Neural progenitor cell (in vitro differentiated cells): Measurements from ENCODE around the gene KNDC1. TPM values are rescaled to one million over a fixed set of nuclear protein-coding genes. Genes with fewer than 3 reads are reported as not detected.

ENCODE experiments used
- DNase-seq: peaks from one replicate; pipeline ENCODE4 v3.0.0-alpha.2; 2016; ENCODE audit warnings: low spot score
- H2AFZ ChIP-seq: fragments of 200-600 bp; sonication (generic); replicated peaks from 2 replicates; pipeline ENCODE4 v1.6.1; 2016; ENCODE audit warnings: antibody characterized with exemption
- H3F3A ChIP-seq: fragments of 200-600 bp; sonication (generic); 2 replicates; pipeline ENCODE4 v1.6.1; 2016; ENCODE audit warnings: antibody characterized with exemption, low read depth
- H3K27ac ChIP-seq: fragments of 200-600 bp; sonication (generic); 2 replicates; pipeline ENCODE4 v1.5.1; 2016; ENCODE audit warnings: mild to moderate bottlenecking
- H3K27me3 ChIP-seq: fragments of 200-600 bp; sonication (generic); 2 replicates; pipeline ENCODE4 v1.6.1; 2016; ENCODE audit warnings: mild to moderate bottlenecking, moderate library complexity
- H3K36me3 ChIP-seq: fragments of 200-600 bp; sonication (generic); 2 replicates; pipeline ENCODE4 v1.5.1; 2016
- H3K4me1 ChIP-seq: fragments of 200-600 bp; sonication (generic); 2 replicates; pipeline ENCODE4 v1.6.1; 2016; ENCODE audit warnings: mixed run types
- H3K4me2 ChIP-seq: fragments of 200-600 bp; sonication (generic); 2 replicates; pipeline ENCODE4 v1.6.1; 2016
- H3K4me3 ChIP-seq: fragments of 200-600 bp; sonication (generic); 2 replicates; pipeline ENCODE4 v1.5.1; 2016
- H3K79me2 ChIP-seq: fragments of 200-600 bp; sonication (generic); 2 replicates; pipeline ENCODE4 v1.6.1; 2016; ENCODE audit warnings: low read depth
- H3K9ac ChIP-seq: fragments of 200-600 bp; sonication (generic); 2 replicates; pipeline ENCODE4 v1.6.1; 2016
- H3K9me3 ChIP-seq: fragments of 200-600 bp; sonication (generic); 2 replicates; pipeline ENCODE4 v1.5.1; 2016; ENCODE audit warnings: low read depth
- H4K20me1 ChIP-seq: fragments of 200-600 bp; sonication (generic); 2 replicates; pipeline ENCODE4 v1.6.1; 2016; ENCODE audit warnings: low read depth
- H3K27ac Mint-ChIP-seq: 3 replicates; pipeline ENCODE4 v1.8.0; 2021; ENCODE audit warnings: mixed read lengths
- H3K27me3 Mint-ChIP-seq: 2 replicates; pipeline ENCODE4 v1.8.0; 2022; ENCODE audit warnings: low read depth, mild to moderate bottlenecking, inconsistent platforms, moderate library complexity, mixed read lengths; ENCODE audit not compliant: insufficient read depth
- H3K36me3 Mint-ChIP-seq: 3 replicates; pipeline ENCODE4 v1.8.0; 2021; ENCODE audit warnings: mixed read lengths
- H3K4me1 Mint-ChIP-seq: 3 replicates; pipeline ENCODE4 v1.8.0; 2021; ENCODE audit warnings: mixed read lengths
- H3K4me3 Mint-ChIP-seq: 3 replicates; pipeline ENCODE4 v1.8.0; 2021; ENCODE audit warnings: mild to moderate bottlenecking, moderate library complexity, mixed read lengths
- H3K9me3 Mint-ChIP-seq: 3 replicates; pipeline ENCODE4 v1.8.0; 2020; ENCODE audit warnings: mixed read lengths
- CTCF ChIP-seq: fragments of 200-600 bp; sonication (generic); IDR thresholded peaks from 2 replicates; pipeline ENCODE4 v1.5.1; 2017; ENCODE audit warnings: antibody characterized with exemption, mild to moderate bottlenecking
- EZH2 ChIP-seq: fragments of 200-600 bp; sonication (generic); IDR thresholded peaks from 2 replicates; pipeline ENCODE4 v1.6.1; 2017; ENCODE audit warnings: antibody characterized with exemption, mild to moderate bottlenecking, moderate library complexity
- EZH2phosphoT487 ChIP-seq: fragments of 200-600 bp; sonication (generic); IDR thresholded peaks from 2 replicates; pipeline ENCODE4 v1.6.1; 2017; ENCODE audit warnings: antibody characterized with exemption
- total RNA-seq: library from RNA; depleted of rRNA; stranded (reverse); fragments of >200 nt; gene quantifications from 2 replicates; pipeline ENCODE4 v1.2.3, GENCODE V29; 2015; ENCODE audit warnings: low replicate concordance

Gene KNDC1
- total RNA-seq, 1 donor from 2014 or later = 1.8 TPM

GRCh38 chr10:133215586-133215985, 55.6 kb downstream of the KNDC1 start:
- no peak for DNase-seq
- no peak overlapping the region for H3K27ac Mint-ChIP-seq
- no peaks in the 10 kb centered on the region for H3K36me3 ChIP-seq

GRCh38 chr10:133216776-133217175, 56.8 kb downstream of the KNDC1 start:
- Histone ChIP-seq H3K79me2 (no peaks in the 10 kb centered on the region), H3K4me3 (no peak overlapping the region), H3K4me2 (no peak overlapping the region), H3K9me3 (no peaks in the 10 kb centered on the region), H3K9ac (no peak overlapping the region), H3K27ac (no peak overlapping the region), H3F3A (peaks cover 6% of the 10 kb centered on the region), H2AFZ (no peak overlapping the region), H4K20me1 (no peaks in the 10 kb centered on the region), H3K36me3 (no peaks in the 10 kb centered on the region), H3K27me3 (peaks cover 25% of the 10 kb centered on the region), H3K4me1 (no peaks in the 10 kb centered on the region)
- Mint-ChIP-seq H3K27me3 (peaks cover 22% of the 10 kb centered on the region), H3K9me3 (peaks cover 3% of the 10 kb centered on the region), H3K4me3 (no peak overlapping the region), H3K4me1 (peaks cover 3% of the 10 kb centered on the region), H3K27ac (no peak overlapping the region), H3K36me3 (no peaks in the 10 kb centered on the region)
- no peak for DNase-seq
- TF ChIP-seq EZH2 (no peak), EZH2phosphoT487 (no peak), CTCF (no peak)

More at GRCh38 chr10:133215586-133215985, 55.6 kb downstream of the KNDC1 start:
- H3K4me3 Mint-ChIP-seq = no peak overlapping the region
- Histone ChIP-seq H3K9me3 (no peaks in the 10 kb centered on the region), H3K4me1 (no peaks in the 10 kb centered on the region), H4K20me1 (no peaks in the 10 kb centered on the region), H3K27me3 (peaks cover 19% of the 10 kb centered on the region), H3K27ac (no peak overlapping the region), H3K79me2 (no peaks in the 10 kb centered on the region), H3K4me2 (no peak overlapping the region), H3K4me3 (no peak overlapping the region), H3F3A (peaks cover 6% of the 10 kb centered on the region), H3K9ac (no peak overlapping the region), H2AFZ (no peak overlapping the region)
- peaks cover 3% of the 10 kb centered on the region for H3K9me3 Mint-ChIP-seq
- peaks cover 3% of the 10 kb centered on the region for H3K4me1 Mint-ChIP-seq
- peaks cover 11% of the 10 kb centered on the region for H3K27me3 Mint-ChIP-seq
- no peaks in the 10 kb centered on the region for H3K36me3 Mint-ChIP-seq
- TF ChIP-seq EZH2phosphoT487 = no peak
- no peak for TF ChIP-seq CTCF
- TF ChIP-seq EZH2 = no peak

GRCh38 chr10:133217800-133218589, 58.0 kb downstream of the KNDC1 start:
- H3K36me3 ChIP-seq = no peaks in the 10 kb centered on the region

More at GRCh38 chr10:133217800-133218589, 58.0 kb downstream of the KNDC1 start:
- Histone ChIP-seq H3K27ac (no peak overlapping the region), H3K4me1 (no peaks in the 10 kb centered on the region), H3K27me3 (peaks cover 25% of the 10 kb centered on the region), H3K4me3 (no peak overlapping the region), H3K79me2 (no peaks in the 10 kb centered on the region), H3K4me2 (no peak overlapping the region), H2AFZ (no peak overlapping the region), H3F3A (peaks cover 6% of the 10 kb centered on the region), H3K9ac (no peak overlapping the region), H3K9me3 (no peaks in the 10 kb centered on the region), H4K20me1 (no peaks in the 10 kb centered on the region)
- peaks cover 22% of the 10 kb centered on the region for H3K27me3 Mint-ChIP-seq
- no peak for DNase-seq
- no peaks in the 10 kb centered on the region for H3K36me3 Mint-ChIP-seq
- H3K4me3 Mint-ChIP-seq = no peak overlapping the region
- no peaks in the 10 kb centered on the region for H3K4me1 Mint-ChIP-seq
- TF ChIP-seq CTCF = no peak
- no peak for TF ChIP-seq EZH2
- no peak for TF ChIP-seq EZH2phosphoT487
- H3K9me3 Mint-ChIP-seq = peaks cover 3% of the 10 kb centered on the region
- no peak overlapping the region for H3K27ac Mint-ChIP-seq
